K562 (cell line): ENCODE measurements around the gene NEDD4L.

Experiments
- FOS ChIP-seq: IDR thresholded peaks from 3 replicates; pipeline ENCODE4 v1.6.1; 2011; ENCODE audit not compliant: insufficient read length; ENCODE audit errors: extremely low read depth
- JUN ChIP-seq, 2 experiments: sonication (generic) in 1 of 2; formaldehyde crosslinking in 1 of 2; IDR thresholded peaks; 2 replicates each; pipeline versions ENCODE4 v1.6.1 to v1.8.0; 2012 to 2022; ENCODE audit warnings: borderline replicate concordance in 2 of 2, mild to moderate bottlenecking in 2 of 2, improper control_type of control experiment in 1 of 2, low read depth in 1 of 2, low read length in 1 of 2, missing genetic modification reagents in 1 of 2
- ZNF263 ChIP-seq: sonication (generic); formaldehyde crosslinking; IDR thresholded peaks from 2 replicates; pipeline ENCODE4 v1.8.0; 2022; ENCODE audit warnings: mild to moderate bottlenecking, missing genetic modification reagents, borderline replicate concordance
- ZNF431 ChIP-seq: sonication (generic); formaldehyde crosslinking; IDR thresholded peaks from 2 replicates; pipeline ENCODE4 v1.8.0; 2022; ENCODE audit warnings: mild to moderate bottlenecking, missing genetic modification reagents
- TF ChIP-seq, protein P1 (sequence below): sonication (generic); formaldehyde crosslinking; IDR thresholded peaks from 2 replicates; pipeline ENCODE4 v1.9.0; 2022; ENCODE audit warnings: mild to moderate bottlenecking, missing genetic modification reagents

DNA sequence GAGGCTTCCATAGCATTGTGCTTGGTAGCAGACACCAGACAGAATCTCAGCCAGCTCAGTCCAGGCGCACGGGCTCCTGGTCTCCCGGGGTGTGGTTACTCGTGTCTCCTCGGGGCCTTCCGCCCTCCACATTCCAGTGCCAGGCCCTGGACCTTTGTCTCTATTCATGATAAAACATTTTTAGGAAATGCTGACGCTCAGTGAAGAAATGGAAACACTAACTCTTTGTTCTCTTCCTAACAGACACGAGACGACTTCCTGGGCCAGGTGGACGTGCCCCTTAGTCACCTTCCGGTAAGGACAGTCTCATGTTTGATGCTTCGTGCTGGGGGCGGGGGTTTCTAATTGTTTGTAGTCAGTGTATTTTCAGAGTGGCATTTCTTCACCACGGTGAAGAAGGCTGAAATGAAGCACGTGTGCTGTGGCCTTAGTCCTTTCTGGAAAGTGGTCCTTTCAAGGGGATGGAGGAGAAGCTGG is 271.8 kb downstream of the NEDD4L start:
- no peak for TF ChIP-seq FOS
- TF ChIP-seq JUN (IDR thresholded peaks at IDR 0.05; ENCODE audit: borderline replicate concordance, low read depth, low read length), result no peak
- no peak for TF ChIP-seq JUN (CRISPR knock-in tag; IDR thresholded peaks at IDR 0.05; ENCODE audit: borderline replicate concordance)
- TF ChIP-seq, protein P1, sequence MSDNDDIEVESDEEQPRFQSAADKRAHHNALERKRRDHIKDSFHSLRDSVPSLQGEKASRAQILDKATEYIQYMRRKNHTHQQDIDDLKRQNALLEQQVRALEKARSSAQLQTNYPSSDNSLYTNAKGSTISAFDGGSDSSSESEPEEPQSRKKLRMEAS, result no peak
- no peak for TF ChIP-seq ZNF431 (CRISPR knock-in tag)
- no peak for TF ChIP-seq ZNF263 (CRISPR knock-in tag)
